CD4-positive, alpha-beta T cell treated with Interleukin-12 subunit alpha and Interleukin-12 subunit beta, for 1 hour (primary cell): ENCODE data around the gene PTPN2.
"Not testable (repeated sequence)": the region's sequence is repeated elsewhere in the genome, so short reads cannot be mapped to it uniquely, and the experiment has no call there.

Experiments
- DNase-seq: peaks from one replicate; pipeline ENCODE4 v3.0.0-alpha.2; 2020

The PTPN2 gene

GRCh38 chr18:12821408-12821807, 62.6 kb downstream of the PTPN2 start:
- DNase-seq: no peak

- DNase-seq: no peak
Measured at GRCh38 chr18:12820506-12820905, 63.5 kb downstream of the PTPN2 start.

DNA sequence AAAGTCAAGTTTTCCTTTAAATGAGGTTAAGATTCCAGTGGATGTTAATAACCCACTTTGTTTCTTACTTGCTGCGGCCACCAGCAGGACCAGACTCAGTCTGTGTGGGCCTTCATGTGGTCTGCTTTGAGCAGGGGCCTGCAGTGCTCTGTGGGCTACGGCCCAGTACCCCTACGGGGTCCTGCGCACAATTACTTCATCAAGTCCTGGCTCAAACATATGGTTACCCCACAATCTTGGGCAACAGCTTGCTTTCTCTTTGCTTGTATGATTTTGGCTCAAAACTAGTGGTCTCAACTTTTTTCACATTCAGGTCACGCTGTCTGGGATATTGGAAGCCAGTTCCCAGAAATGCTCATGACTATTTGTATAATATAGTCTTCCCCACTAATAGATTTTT, 64.2 kb downstream of the PTPN2 start:
- DNase-seq: no peak

DNA sequence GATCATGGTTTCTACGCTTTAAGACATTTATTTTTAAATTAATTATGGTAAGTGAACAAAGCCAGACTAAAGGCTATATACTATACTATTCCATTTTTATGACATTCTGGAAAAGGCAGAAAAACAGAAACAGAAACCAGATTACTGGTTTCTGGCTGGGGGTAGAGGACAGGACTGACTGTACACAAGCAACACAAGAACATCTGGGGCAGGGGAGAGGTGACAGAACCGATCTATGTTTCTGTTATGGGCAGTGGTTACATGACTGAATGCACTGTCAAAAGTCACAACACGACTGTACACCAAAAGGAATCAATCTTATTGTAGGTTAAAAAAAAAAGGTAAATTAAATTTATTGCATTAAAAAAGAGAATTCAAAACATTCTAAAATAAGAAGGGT, 64.7 kb downstream of the PTPN2 start:
- DNase-seq: no peak

GRCh38 chr18:12818243-12818642, 65.8 kb downstream of the PTPN2 start:
- DNase-seq: no peak

GRCh38 chr18:12816451-12816850, 67.6 kb downstream of the PTPN2 start:
- no peak for DNase-seq

- no peak for DNase-seq
Measured at GRCh38 chr18:12811191-12811950, 72.7 kb downstream of the PTPN2 start.

DNA sequence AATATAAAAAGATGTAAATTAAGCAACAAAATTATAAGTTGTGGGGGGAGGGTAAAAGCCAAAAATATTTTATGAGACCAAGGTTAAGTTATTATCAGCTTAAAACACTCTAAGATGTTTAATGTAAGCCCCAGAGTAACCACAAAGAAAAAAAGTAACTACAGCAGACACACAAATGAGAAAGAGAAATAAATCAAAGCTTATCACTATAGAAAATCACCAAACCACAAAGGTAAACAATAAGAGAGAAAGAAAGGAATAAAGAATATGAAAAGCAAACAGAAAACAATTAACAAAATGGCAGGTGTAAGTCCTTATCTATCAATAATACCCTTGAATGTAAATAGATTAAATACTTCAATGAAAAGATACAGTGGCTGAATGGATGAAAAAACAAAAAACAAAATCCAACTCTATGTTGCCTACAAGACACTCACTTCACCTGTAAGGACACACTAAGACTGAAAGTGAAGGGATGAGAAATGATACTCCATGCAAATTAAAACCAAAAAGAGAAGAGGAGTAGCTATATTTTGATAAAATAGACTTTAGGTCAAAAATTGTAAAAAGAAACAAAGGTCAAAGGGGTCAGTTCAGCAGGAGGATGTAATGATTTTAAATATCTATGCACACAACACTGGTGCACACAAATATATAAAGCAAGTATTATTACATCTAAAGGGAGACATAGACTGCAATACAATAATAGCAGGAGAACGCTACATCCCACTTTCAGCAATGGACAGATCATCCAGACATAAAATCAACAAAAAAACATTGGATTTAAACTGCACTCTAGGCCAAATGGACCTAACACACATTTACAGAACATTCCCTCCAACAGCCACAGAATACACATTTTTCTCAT, 80.7 kb downstream of the PTPN2 start:
- no peak for DNase-seq

DNA sequence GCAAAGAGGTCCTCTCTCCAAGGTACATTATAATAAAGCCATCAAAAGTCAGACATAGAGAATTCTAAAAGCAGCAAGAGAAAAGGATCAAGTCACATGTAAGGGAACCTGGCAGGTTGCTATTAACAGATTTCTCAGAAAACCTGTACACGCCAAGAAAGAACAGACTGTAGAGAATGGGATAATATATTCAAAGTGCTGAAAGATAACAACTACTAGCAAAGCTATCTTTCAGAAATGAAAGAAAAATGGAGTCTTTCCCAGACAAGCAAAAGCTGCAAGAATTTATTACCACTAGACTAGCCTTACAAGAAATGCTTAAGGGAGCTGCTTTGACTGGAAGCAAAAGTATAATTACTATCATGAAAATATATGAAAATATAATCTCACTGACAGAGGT, 81.5 kb downstream of the PTPN2 start:
- DNase-seq: no peak

DNA sequence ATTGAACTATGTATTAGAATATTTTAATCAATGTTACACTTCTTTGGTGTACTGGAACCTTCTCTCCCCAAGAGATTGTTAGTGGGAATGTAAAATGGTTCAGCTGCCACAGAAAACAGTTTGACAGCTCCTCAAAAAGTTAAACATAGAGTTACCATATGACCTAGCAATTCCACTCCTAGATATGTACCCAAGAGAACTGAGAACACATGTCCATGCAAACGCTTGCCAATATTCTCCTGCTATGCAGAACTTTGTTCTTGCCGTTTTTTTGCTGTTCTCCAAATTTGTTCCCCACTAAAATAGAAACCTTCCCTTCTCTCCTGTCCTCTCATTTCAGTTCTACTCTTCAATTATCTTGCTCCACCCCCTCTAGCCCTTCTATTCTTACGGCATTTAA, 87.6 kb downstream of the PTPN2 start:
- no peak for DNase-seq

GRCh38 chr18:12791610-12792009, 92.4 kb downstream of the PTPN2 start:
- no peak for DNase-seq

GRCh38 chr18:12786669-12787068, 97.4 kb downstream of the PTPN2 start:
- DNase-seq: no peak

GRCh38 chr18:12783524-12783923, 100.5 kb downstream of the PTPN2 start:
- DNase-seq: no peak

DNA sequence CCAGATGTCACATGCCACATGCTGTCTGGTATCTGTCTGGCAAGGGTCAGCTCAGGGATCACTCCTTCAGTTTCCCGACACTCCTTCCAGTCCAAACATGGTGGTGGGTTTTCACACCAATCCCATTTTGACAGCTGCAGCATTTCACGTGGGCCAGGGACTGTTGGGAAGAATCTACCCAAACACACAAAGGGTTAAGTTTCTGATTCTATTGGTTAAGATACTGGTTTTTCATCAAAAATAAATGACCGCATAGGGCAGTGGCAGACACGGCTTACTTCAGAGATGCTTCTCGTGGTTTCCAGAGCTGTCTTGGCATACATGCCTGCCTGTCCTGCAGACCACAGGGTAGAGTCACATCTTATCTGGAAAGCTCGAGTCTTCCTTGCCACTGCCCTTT, 101.5 kb downstream of the PTPN2 start:
- no peak for DNase-seq

DNA sequence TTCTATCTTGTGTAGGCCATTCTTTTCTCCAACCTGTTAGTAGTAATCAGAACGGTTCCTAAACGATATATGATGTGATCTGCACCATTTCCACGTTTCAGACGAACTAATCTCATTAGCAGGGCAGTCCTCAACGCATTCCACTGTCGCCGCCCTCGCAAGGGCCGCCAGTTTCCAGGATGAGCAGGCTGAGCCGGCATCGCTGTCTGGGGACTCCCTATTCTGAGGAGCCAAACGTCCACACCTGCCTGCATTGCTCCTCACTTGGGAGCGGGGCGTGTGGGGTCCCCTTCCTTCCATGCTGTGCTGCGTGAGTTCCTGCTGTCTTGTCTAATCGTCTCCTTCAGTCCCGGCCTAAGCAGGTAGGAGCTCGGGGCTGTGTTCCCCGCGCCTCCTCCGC, 104.6 kb downstream of the PTPN2 start:
- no peak for DNase-seq

- DNase-seq: no peak
Measured at GRCh38 chr18:12779043-12779442, 105.0 kb downstream of the PTPN2 start.

DNA sequence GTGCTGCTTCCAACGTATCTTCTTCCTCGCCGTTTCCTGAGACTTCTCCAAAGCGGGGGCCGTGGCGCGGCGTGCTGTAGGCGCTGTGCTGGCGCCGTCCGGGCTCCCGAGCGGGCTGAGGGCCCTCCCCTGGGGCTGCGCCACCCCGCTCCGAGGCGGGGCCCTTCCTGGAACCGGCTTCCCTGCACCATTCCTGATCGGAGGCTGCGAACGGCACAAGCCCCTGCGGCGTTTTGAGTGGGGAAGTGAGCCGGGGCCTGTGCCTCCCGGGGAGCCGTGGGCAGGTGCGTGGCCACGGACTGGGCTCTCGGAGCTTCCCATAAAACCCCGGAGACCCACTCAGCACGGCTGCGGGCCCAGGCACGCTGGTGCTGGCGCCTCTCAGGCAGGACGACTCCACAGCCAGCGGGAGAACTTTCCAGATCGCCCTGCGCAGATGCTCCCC, 106.5 kb downstream of the PTPN2 start:
- DNase-seq: no peak

DNA sequence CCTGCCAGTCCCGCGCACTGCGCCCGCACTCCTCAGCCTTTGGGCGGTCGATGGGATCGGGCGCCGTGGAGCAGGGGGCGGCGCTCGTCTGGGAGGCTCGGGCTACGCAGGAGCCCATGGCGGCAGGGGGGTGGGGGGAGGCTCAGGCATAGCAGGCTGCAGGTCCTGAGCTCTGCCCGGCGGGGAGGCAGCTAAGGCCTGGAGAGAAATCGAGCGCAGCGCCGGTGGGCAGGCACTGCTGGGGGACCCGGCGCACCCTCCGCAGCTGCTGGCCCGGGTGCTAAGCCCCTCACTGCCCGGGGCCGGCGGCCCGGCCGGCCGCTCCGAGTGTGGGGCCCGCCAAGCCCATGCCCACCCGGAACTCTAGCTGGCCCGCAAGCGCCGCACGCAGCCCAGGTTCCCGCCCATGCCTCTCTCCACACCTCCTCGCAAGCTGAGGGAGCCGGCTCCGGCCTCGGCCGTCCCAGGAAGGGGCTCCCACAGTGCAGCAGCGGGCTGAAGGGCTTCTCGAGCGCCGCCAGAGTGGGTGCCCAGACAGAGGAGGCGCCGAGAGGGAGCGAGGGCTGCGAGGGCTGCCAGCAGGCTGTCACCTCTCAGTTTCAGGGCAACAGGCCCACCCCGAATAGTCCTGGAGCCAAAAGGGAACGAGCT, 107.1 kb downstream of the PTPN2 start:
- no peak for DNase-seq

DNA sequence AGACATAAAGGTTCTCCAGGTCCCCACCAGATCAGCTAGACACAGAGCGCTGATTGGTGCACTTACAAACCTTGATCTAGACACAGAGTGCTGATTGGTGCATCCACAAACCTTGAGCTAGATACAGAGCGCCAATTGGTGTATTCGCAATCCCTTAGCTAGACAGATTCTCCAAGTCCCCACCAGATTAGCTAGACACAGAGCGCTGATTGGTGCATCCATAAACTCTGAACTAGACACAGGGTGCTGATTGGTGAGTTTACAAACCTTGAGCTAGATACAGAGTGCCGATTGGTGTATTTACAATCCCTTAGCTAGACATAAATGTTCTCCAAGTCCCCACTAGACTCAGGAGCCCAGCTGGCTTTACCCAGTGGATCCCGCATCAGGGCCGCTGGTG, 107.6 kb downstream of the PTPN2 start:
- not testable (repeated sequence) for DNase-seq

DNA sequence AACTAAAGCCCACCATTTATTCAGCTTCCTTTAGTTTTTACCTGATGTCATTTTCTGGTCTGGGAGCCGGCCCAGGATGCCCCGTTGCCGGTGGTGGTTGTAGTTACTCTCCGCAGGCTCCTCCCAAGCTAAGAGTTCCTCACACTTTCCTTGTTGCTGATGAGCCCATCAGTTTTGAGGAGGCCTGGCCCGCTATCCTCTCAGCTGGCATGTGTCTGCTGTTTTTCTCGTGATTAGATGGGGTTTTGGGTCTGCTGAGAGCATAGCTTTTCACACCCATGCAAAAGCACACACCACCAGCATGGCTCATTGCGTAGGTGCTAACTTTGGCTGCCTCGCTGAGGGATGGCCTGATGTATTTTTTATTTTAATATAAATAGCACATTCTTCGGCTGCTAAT, 109.1 kb downstream of the PTPN2 start:
- DNase-seq: peak; percentile 29

GRCh38 chr18:12773369-12773768, 110.7 kb downstream of the PTPN2 start:
- DNase-seq: no peak

- no peak for DNase-seq
Measured at GRCh38 chr18:12772111-12772510, 111.9 kb downstream of the PTPN2 start.

GRCh38 chr18:12770469-12771219, 113.4 kb downstream of the PTPN2 start:
- DNase-seq: no peak
